Forelimb muscle (tissue), 1 donor: ENCODE results near the gene TIPRL. TPM values are rescaled to one million over a fixed set of nuclear protein-coding genes. Genes with fewer than 3 reads are reported as not detected.

Experiments used
- polyA plus RNA-seq: library from polyadenylated mRNA; unstranded; fragments of 120-200 nt; gene quantifications from one replicate; pipeline ENCODE4 v1.2.1, GENCODE V29; 2013; ENCODE audit not compliant: insufficient read length

The TIPRL gene
- polyA plus RNA-seq, 1 donor = 31.2 TPM

Other genes starting within 250 kb of the TIPRL start
- gene DCAF6, start 242.3 kb upstream of the TIPRL start, polyA plus RNA-seq = 127 TPM
- gene MPC2, start 241.9 kb upstream of the TIPRL start, polyA plus RNA-seq = 66.5 TPM
- 10.8 TPM for gene GPR161, start 42.0 kb upstream of the TIPRL start, polyA plus RNA-seq
- 7.3 TPM for gene SFT2D2, start 47.0 kb downstream of the TIPRL start, polyA plus RNA-seq
- gene TBX19, start 101.9 kb downstream of the TIPRL start, polyA plus RNA-seq = 1.3 TPM